Nasal cavity respiratory epithelium epithelial cell of viscerocranial mucosa (primary cell): Measurements from ENCODE around the gene GLP2R. TPM values are rescaled to one million over a fixed set of nuclear protein-coding genes. Genes with fewer than 3 reads are reported as not detected.

Experiments
- total RNA-seq: library from RNA; depleted of rRNA; stranded (reverse); fragments of >200 nt; gene quantifications from 2 replicates; pipeline ENCODE4 v1.2.3, GENCODE V29; 2014

GLP2R gene, protein sequence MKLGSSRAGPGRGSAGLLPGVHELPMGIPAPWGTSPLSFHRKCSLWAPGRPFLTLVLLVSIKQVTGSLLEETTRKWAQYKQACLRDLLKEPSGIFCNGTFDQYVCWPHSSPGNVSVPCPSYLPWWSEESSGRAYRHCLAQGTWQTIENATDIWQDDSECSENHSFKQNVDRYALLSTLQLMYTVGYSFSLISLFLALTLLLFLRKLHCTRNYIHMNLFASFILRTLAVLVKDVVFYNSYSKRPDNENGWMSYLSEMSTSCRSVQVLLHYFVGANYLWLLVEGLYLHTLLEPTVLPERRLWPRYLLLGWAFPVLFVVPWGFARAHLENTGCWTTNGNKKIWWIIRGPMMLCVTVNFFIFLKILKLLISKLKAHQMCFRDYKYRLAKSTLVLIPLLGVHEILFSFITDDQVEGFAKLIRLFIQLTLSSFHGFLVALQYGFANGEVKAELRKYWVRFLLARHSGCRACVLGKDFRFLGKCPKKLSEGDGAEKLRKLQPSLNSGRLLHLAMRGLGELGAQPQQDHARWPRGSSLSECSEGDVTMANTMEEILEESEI
- total RNA-seq = 0.14 TPM in 1 of 2 replicates, not detected in the other

DNA sequence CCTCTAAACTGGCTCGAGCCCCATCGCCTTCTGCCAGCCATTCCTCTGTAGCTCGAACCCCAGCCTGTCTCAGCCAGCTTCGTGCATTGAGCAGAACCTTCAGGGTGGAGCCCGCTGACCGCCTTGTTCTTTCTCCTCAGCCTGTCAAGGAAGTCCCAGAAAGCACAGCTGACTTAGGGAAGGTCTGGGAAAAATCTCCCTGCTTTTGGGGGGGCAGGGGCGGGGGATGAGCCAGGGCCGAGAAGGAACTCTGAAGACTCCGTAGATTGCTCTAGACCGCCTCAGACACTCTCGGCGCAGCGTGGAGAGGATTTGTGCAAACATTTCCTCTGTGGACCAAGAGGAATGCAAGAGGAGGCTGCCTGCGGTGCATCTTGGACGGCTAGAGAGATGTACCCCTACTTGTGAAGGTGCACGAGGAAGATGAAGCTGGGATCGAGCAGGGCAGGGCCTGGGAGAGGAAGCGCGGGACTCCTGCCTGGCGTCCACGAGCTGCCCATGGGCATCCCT lies at the start of gene GLP2R:
GLP2R (plus strand) TSS at position 284 of the 510 bp plus-strand sequence; CDS start at position 424, 140 bp downstream.

DNA sequence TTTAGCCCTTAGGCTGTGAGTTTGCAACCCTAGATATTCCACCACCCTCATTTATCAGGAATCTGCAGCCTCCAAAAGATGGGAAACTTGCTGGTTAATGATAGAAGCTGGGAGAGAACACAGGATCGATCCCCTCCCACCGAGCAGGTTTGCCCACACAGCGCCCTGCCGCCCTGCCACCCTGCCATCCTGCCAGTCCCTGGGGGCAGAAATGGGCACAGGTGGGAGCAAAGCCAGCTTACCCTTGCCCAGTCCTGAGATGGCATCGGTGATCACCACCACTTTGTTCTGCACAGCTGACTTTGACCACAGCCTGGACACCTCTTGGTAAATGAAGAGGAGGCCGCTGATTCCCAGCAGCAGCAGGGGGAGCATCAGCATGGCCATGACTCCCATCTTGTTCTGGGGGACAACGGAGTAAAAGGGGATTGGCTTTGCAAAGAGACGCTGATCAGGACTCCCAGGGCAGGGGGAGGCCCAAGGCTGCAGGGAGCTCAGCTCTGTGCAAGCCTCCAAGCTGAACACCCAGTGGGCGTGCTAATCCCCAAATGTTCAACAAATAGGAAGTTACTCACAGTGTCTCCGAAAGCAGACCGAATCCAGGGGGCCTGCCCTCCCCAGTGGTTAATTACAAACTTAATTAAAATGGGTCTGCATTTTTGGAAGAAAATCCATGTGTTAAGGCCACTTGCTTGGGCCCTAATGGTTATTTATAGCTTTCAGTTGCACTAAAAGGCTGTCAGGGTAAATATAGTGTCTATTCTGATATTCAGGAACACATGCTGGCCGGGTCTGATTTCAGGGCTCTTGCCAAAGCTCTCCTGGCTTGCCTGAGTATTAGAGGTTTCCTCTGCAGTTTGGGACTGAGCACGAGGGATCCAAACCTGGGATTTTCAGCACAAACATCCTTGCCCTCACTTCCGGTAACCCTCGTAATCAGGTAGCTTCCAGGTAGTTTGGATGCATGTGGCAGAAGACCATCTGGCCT lies 34.5 kb upstream of the GLP2R start, which contains the start of gene DHRS7C:
DHRS7C (minus strand) TSS at position 704 of the 988 bp plus-strand sequence; CDS start at position 396, 308 bp downstream.

DNA sequence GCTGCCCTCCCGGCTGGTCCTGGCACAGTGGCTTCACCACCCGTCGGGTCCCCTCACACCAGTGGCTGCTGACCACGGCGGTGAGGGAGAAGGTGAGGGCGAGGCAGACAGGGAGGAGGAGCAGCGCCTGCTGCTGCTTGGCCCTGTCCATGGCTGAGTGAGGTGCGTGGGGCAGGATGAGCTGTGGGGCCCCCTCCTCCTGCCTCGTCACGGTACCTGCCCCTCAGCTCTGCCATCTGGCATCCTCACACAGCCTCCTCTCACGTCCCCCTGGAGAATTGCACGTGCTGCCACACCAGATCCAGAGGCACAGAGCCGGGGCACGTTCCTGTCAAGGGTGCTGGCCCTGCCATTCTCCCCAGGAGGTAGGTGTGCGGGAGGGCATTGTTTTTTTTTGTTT lies 3.8 kb upstream of the GLP2R start, which contains the start of gene GSG1L2:
GSG1L2 (minus strand) TSS at position 159 of the 400 bp plus-strand sequence; CDS start at position 151, 8 bp downstream.

DNA sequence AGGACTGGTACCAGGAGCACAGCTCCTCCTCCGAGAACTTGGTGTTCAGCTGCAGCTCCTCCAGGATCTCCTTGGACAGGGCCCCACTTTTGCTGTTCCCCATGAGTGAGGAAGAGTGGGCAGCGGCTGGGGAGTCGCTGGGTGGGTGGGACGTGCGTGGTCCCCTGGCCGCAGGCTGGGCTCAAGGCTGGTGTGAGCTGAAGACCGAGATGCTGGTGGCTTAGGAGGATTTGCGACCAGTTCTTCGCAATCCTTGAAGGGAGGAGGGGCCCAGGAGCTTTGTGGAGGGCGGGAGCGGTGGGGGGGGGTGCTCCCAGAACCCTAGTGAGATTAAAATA lies 79.3 kb downstream of the GLP2R start, which contains the start of gene RCVRN:
RCVRN (minus strand) TSS at position 194 of the 338 bp plus-strand sequence; CDS start at position 103, 91 bp downstream.

Other genes with a start within 250 kb of the GLP2R start
- 0.07 TPM in 1 of 2 replicates, not detected in the other for gene CFAP52, start 249.3 kb upstream of the GLP2R start, total RNA-seq
- gene USP43, start 180.4 kb upstream of the GLP2R start, total RNA-seq = 11.3 and 11.6 TPM in 2 replicates
- not detected in 2 replicates for gene DHRS7C, start 34.3 kb upstream of the GLP2R start, total RNA-seq
- not detected in 2 replicates for gene GSG1L2, start 3.8 kb upstream of the GLP2R start, total RNA-seq
- not detected in 2 replicates for gene RCVRN, start 79.3 kb downstream of the GLP2R start, total RNA-seq